Stomach (tissue), 4 donors: Measurements from ENCODE around the gene PHF23.

Experiments
- POLR2A ChIP-seq, 4 donors: fragments of 450-650 bp; IDR thresholded peaks; one replicate each; pipeline ENCODE4 v1.6.1; 2016; ENCODE audit warnings: antibody characterized with exemption in 4 of 4, control low read depth in 2 of 4, mild to moderate bottlenecking in 1 of 4, moderate library complexity in 1 of 4
- TF ChIP-seq, protein P1 (sequence below), 7 experiments: fragments of 450-650 bp in 4 of 7; fragments of 200-600 bp in 3 of 7; sonication (generic) in 3 of 7; IDR thresholded peaks; one replicate each; pipeline ENCODE4 v1.5.1; 2016 to 2019; ENCODE audit warnings: antibody characterized with exemption in 7 of 7, control low read depth in 2 of 7, mild to moderate bottlenecking in 1 of 7

DNA sequence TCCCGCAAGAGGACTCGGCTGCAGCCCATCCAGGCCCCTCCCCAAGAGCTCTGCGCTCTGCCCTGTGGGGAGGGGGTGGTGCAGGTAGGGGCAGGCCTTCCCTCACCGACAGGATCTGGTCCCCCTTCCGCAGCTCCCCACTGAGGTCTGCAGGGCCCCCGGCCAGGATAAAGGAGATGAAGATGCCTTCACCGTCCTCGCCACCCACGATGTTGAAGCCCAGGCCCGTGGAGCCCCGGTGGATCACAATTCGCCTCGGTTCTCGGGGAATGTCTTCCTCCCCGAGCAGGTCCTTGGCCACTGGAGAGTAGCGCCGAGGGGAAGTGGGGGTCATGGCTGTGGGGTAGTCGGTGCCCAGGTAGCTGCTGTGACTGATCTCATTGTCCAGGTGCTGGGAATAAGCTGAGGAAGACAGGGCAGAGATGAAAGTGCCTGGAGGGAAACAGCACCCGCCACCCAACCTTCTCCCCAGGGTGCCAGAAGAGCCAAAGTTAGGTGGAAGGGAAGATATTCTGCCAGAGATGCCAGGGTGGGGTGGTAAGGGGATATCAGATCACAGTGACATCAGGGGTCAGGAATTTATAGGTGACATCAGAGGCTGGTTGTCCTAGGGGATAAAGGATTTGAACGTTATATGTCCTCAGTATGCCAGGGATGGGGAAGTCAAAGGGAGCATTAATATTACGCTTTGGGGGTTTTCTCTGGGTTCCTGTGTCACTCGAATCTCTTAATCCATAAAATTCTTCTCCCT is 42.4 kb downstream of the PHF23 start:
- TF ChIP-seq, protein P1, sequence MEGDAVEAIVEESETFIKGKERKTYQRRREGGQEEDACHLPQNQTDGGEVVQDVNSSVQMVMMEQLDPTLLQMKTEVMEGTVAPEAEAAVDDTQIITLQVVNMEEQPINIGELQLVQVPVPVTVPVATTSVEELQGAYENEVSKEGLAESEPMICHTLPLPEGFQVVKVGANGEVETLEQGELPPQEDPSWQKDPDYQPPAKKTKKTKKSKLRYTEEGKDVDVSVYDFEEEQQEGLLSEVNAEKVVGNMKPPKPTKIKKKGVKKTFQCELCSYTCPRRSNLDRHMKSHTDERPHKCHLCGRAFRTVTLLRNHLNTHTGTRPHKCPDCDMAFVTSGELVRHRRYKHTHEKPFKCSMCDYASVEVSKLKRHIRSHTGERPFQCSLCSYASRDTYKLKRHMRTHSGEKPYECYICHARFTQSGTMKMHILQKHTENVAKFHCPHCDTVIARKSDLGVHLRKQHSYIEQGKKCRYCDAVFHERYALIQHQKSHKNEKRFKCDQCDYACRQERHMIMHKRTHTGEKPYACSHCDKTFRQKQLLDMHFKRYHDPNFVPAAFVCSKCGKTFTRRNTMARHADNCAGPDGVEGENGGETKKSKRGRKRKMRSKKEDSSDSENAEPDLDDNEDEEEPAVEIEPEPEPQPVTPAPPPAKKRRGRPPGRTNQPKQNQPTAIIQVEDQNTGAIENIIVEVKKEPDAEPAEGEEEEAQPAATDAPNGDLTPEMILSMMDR (IDR thresholded peaks at IDR 0.05) = no peak
- TF ChIP-seq POLR2A (IDR thresholded peaks at IDR 0.05) = no peak
